Loucy (cell line): ENCODE measurements around the gene SIPA1L3.
A peak's percentile ranks its signal among the peaks of the same experiment; 100 is the strongest.

ENCODE experiments used
- H2AFZ ChIP-seq: fragments of 200-600 bp; sonication (generic); 2 replicates; pipeline ENCODE4 v1.6.0; 2016; ENCODE audit warnings: antibody characterized with exemption, mild to moderate bottlenecking, low read length, moderate library complexity
- H3F3A ChIP-seq: fragments of 200-600 bp; 2 replicates; pipeline ENCODE4 v1.6.0; 2016; ENCODE audit warnings: antibody characterized with exemption, low read depth, mild to moderate bottlenecking
- H3K27me3 ChIP-seq: fragments of 200-600 bp; sonication (generic); 2 replicates; pipeline ENCODE4 v1.6.1; 2014; ENCODE audit warnings: low read length, mild to moderate bottlenecking; ENCODE audit not compliant: insufficient read depth, poor library complexity, severe bottlenecking
- H3K36me3 ChIP-seq: fragments of 200-600 bp; sonication (generic); 2 replicates; pipeline ENCODE4 v1.6.1; 2016; ENCODE audit warnings: low read length; ENCODE audit not compliant: insufficient read depth
- H3K4me1 ChIP-seq: fragments of 200-600 bp; sonication (generic); 2 replicates; pipeline ENCODE4 v1.5.1; 2014; ENCODE audit warnings: low read length, mild to moderate bottlenecking; ENCODE audit not compliant: insufficient read depth, poor library complexity, severe bottlenecking
- H3K4me2 ChIP-seq: fragments of 200-600 bp; sonication (generic); 2 replicates; pipeline ENCODE4 v1.6.0; 2014; ENCODE audit warnings: antibody characterized with exemption, low read length, low read depth, mild to moderate bottlenecking; ENCODE audit not compliant: poor library complexity, severe bottlenecking
- H3K4me3 ChIP-seq: fragments of 200-600 bp; sonication (generic); 2 replicates; pipeline ENCODE4 v1.5.1; 2014; ENCODE audit warnings: low read length, mild to moderate bottlenecking, mixed read lengths; ENCODE audit not compliant: poor library complexity, severe bottlenecking
- H3K79me2 ChIP-seq: fragments of 200-600 bp; sonication (generic); 2 replicates; pipeline ENCODE4 v1.6.1; 2014; ENCODE audit warnings: low read length; ENCODE audit not compliant: insufficient read depth
- H3K9ac ChIP-seq: fragments of 200-600 bp; sonication (generic); 2 replicates; pipeline ENCODE4 v1.6.0; 2014; ENCODE audit warnings: mild to moderate bottlenecking, low read depth, low read length, moderate library complexity; ENCODE audit not compliant: poor library complexity, severe bottlenecking
- H3K9me2 ChIP-seq: fragments of 200-600 bp; sonication (generic); replicated peaks from 2 replicates; pipeline ENCODE4 v1.6.1; 2016; ENCODE audit warnings: low read depth, low read length, mixed read lengths
- H3K9me3 ChIP-seq: fragments of 200-600 bp; sonication (generic); 2 replicates; pipeline ENCODE4 v1.6.1; 2014; ENCODE audit warnings: mild to moderate bottlenecking, antibody characterized with exemption, low read length, low read depth; ENCODE audit not compliant: insufficient read depth
- H4K20me1 ChIP-seq: fragments of 200-600 bp; sonication (generic); 2 replicates; pipeline ENCODE4 v1.6.0; 2014; ENCODE audit warnings: antibody characterized with exemption, low read length, mild to moderate bottlenecking; ENCODE audit not compliant: insufficient read depth, poor library complexity, severe bottlenecking
- EZH2phosphoT487 ChIP-seq: fragments of 200-600 bp; IDR thresholded peaks from 2 replicates; pipeline ENCODE4 v1.6.1; 2018; ENCODE audit warnings: antibody characterized with exemption, mild to moderate bottlenecking, moderate library complexity, borderline replicate concordance
- TF ChIP-seq, protein P1 (sequence below): fragments of 200-600 bp; sonication (generic); conservative IDR thresholded peaks from 2 replicates; pipeline ENCODE4 v1.5.1; 2014; ENCODE audit warnings: mild to moderate bottlenecking, antibody characterized with exemption, low read length

Gene SIPA1L3

DNA sequence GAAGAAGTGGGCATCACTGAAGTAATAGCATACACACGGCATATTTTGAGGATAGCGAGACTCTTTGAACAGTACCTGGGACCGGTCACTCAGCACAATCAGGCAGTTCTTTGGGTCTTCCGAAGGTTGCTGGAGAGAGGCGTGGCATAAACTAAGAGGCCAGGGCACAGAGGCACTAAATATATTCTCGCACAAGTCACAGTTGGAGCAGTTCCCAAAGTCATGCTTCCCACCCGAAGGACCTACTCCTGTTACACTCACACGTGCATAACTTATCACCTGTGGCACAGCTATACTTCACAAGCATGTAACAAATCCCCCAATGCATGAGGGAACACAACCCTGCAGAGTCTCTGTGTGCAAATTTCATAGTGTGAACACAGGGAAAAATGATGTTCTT lies 10.8 kb upstream of the SIPA1L3 start:
- Histone ChIP-seq H3K79me2 (no peaks in the 10 kb centered on the region), H3K9me2 (no peaks in the 10 kb centered on the region), H3K4me2 (no peak overlapping the region), H3K4me1 (peaks cover 9% of the 10 kb centered on the region), H3F3A (peaks cover 4% of the 10 kb centered on the region; the same call in 1 of the 2 replicates), H3K36me3 (no peaks in the 10 kb centered on the region), H3K27me3 (no peaks in the 10 kb centered on the region), H3K9ac (no peak overlapping the region), H3K4me3 (no peak overlapping the region), H4K20me1 (no peaks in the 10 kb centered on the region), H3K9me3 (no peaks in the 10 kb centered on the region), H2AFZ (no peak overlapping the region)
- TF ChIP-seq, protein P1, sequence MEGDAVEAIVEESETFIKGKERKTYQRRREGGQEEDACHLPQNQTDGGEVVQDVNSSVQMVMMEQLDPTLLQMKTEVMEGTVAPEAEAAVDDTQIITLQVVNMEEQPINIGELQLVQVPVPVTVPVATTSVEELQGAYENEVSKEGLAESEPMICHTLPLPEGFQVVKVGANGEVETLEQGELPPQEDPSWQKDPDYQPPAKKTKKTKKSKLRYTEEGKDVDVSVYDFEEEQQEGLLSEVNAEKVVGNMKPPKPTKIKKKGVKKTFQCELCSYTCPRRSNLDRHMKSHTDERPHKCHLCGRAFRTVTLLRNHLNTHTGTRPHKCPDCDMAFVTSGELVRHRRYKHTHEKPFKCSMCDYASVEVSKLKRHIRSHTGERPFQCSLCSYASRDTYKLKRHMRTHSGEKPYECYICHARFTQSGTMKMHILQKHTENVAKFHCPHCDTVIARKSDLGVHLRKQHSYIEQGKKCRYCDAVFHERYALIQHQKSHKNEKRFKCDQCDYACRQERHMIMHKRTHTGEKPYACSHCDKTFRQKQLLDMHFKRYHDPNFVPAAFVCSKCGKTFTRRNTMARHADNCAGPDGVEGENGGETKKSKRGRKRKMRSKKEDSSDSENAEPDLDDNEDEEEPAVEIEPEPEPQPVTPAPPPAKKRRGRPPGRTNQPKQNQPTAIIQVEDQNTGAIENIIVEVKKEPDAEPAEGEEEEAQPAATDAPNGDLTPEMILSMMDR, result no peak
- no peak for TF ChIP-seq EZH2phosphoT487

DNA sequence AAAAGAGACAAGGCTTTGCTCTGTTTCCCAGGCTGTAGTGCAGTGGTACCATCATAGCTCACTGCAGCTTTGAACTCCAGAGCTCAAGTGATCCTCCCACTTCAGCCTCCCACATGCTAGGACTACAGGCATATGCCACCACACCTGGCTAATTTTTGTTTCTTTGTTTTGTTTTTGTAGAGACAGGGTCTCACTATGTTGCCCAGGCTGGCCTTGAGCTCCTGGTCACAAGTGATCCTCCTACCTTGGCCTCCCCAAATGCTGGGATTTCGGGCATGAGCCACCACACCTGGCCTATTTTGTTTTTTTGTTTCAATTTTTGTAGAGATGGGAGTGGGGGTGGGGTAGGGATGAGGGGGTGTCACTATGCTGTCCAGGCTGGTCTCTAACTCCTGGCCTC lies 7.6 kb upstream of the SIPA1L3 start:
- no peaks in the 10 kb centered on the region for H3K27me3 ChIP-seq
- TF ChIP-seq EZH2phosphoT487, result no peak
- TF ChIP-seq, protein P1, result no peak
- no peak overlapping the region for H3K9ac ChIP-seq
- H3K4me3 ChIP-seq, result no peak overlapping the region
- H4K20me1 ChIP-seq, result no peaks in the 10 kb centered on the region
- peak overlapping the region; percentile 93; the same call in 1 of the 2 replicates for H2AFZ ChIP-seq
- peaks cover 4% of the 10 kb centered on the region; the same call in 1 of the 2 replicates for H3F3A ChIP-seq
- H3K4me1 ChIP-seq, result peaks cover 9% of the 10 kb centered on the region
- H3K79me2 ChIP-seq, result no peaks in the 10 kb centered on the region
- no peaks in the 10 kb centered on the region for H3K9me3 ChIP-seq
- no peak overlapping the region for H3K4me2 ChIP-seq
- H3K36me3 ChIP-seq, result no peaks in the 10 kb centered on the region
- no peaks in the 10 kb centered on the region for H3K9me2 ChIP-seq

DNA sequence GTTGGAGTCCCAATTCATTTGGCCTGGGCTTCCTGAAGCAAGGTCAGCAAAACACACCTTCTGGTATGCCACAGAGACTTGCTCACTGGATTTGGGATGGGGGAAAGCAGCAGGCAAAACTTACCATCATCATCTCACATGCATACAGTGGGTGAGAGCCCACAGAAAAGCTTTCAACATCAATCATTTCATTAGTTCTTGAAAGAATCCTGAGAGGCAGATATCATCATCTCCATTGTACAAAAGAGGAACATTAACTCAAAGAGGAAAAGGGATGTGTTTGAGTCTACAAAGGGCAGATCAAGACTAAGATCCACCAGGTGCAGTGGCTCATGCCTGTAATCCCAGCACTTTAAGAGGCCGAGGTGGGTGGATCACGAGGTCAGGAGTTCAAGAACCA lies 7.0 kb upstream of the SIPA1L3 start:
- Histone ChIP-seq H3K36me3 (no peaks in the 10 kb centered on the region), H2AFZ (no peak overlapping the region)

More for the DNA sequence above, 7.0 kb upstream of the SIPA1L3 start:
- H3K79me2 ChIP-seq, result no peaks in the 10 kb centered on the region
- no peak overlapping the region for H3K9ac ChIP-seq
- H3K9me3 ChIP-seq, result no peaks in the 10 kb centered on the region
- peaks cover 4% of the 10 kb centered on the region; the same call in 1 of the 2 replicates for H3F3A ChIP-seq
- H3K4me1 ChIP-seq, result peaks cover 9% of the 10 kb centered on the region
- no peaks in the 10 kb centered on the region for H3K9me2 ChIP-seq
- no peaks in the 10 kb centered on the region for H4K20me1 ChIP-seq
- H3K27me3 ChIP-seq, result no peaks in the 10 kb centered on the region
- no peak overlapping the region for H3K4me2 ChIP-seq
- H3K4me3 ChIP-seq, result no peak overlapping the region
- TF ChIP-seq, protein P1, result no peak
- TF ChIP-seq EZH2phosphoT487, result no peak
